Endodermal cell (in vitro differentiated cells): ENCODE results near the gene WDR43. TPM values are rescaled to one million over a fixed set of nuclear protein-coding genes. Genes with fewer than 3 reads are reported as not detected.

Experiments used
- DNase-seq: peaks from one replicate; pipeline ENCODE4 v3.0.0-alpha.2; 2017
- H3K27ac ChIP-seq: 2 replicates; pipeline ENCODE4 v1.5.1; 2013; ENCODE audit warnings: mild to moderate bottlenecking, low read depth, low read length, moderate library complexity
- H3K27me3 ChIP-seq: 2 replicates; pipeline ENCODE4 v1.6.1; 2013; ENCODE audit warnings: mild to moderate bottlenecking, low read length, moderate library complexity; ENCODE audit not compliant: insufficient read depth, control insufficient read depth, poor library complexity, severe bottlenecking
- H3K36me3 ChIP-seq: 2 replicates; pipeline ENCODE4 v1.7.0; 2013; ENCODE audit warnings: mild to moderate bottlenecking, low read length, moderate library complexity; ENCODE audit not compliant: control insufficient read depth, insufficient read depth
- H3K4me1 ChIP-seq: one replicate; pipeline ENCODE4 v1.7.0; 2013; ENCODE audit warnings: low read length; ENCODE audit not compliant: control insufficient read depth, insufficient read depth
- H3K4me3 ChIP-seq: 2 replicates; pipeline ENCODE4 v1.5.1; 2013; ENCODE audit warnings: mild to moderate bottlenecking, low read length, moderate library complexity
- H3K9ac ChIP-seq: 2 replicates; pipeline ENCODE4 v1.6.1; 2013; ENCODE audit warnings: mild to moderate bottlenecking, low read length, moderate library complexity; ENCODE audit not compliant: poor library complexity, severe bottlenecking; ENCODE audit errors: extremely low read depth
- H3K9me3 ChIP-seq: 2 replicates; pipeline ENCODE4 v1.6.1; 2013; ENCODE audit warnings: mild to moderate bottlenecking, low read length, moderate library complexity; ENCODE audit not compliant: control insufficient read depth
- H3K27ac Mint-ChIP-seq: 2 replicates; pipeline ENCODE4 v1.8.0; 2020; ENCODE audit warnings: mixed read lengths
- H3K27me3 Mint-ChIP-seq: 2 replicates; pipeline ENCODE4 v1.8.0; 2021; ENCODE audit warnings: mild to moderate bottlenecking, mixed read lengths; ENCODE audit not compliant: insufficient read depth
- H3K36me3 Mint-ChIP-seq: 2 replicates; pipeline ENCODE4 v1.8.0; 2020; ENCODE audit warnings: low read depth, mixed read lengths
- H3K4me1 Mint-ChIP-seq: 2 replicates; pipeline ENCODE4 v1.8.0; 2020; ENCODE audit warnings: mixed read lengths
- H3K4me3 Mint-ChIP-seq: 2 replicates; pipeline ENCODE4 v1.8.0; 2020; ENCODE audit warnings: mild to moderate bottlenecking, moderate library complexity, mixed read lengths
- H3K9me3 Mint-ChIP-seq: 2 replicates; pipeline ENCODE4 v1.8.0; 2020; ENCODE audit warnings: mild to moderate bottlenecking, mixed read lengths
- CTCF ChIP-seq: fragments of 200-600 bp; sonication (generic); conservative IDR thresholded peaks from 2 replicates; pipeline ENCODE4 v1.5.0; 2021; ENCODE audit warnings: antibody characterized with exemption, mild to moderate bottlenecking
- WGBS, 2 experiments: methylation state at CpG; one replicate each; pipeline versions ENCODE4 v1.1.5 to v1.1.7; 2013; ENCODE audit warnings: missing lambda C conversion rate in 2 of 2, mixed read lengths in 1 of 2; ENCODE audit not compliant: insufficient coverage in 1 of 2, insufficient read length in 1 of 2; 5-methylcytosine and 5-hydroxymethylcytosine counted together
- total RNA-seq, 2 donors: library from RNA; stranded (reverse); fragmentation: NEBNext Ultra II Directional in 1 of 2; extraction: Animal tissue kit (Norgen Biotek cat#: 25700) in 1 of 2; gene quantifications; 2 replicates in 1 of 2; 3 replicates in 1 of 2; pipeline ENCODE4 v1.2.1, GENCODE V29; 2021

The WDR43 gene
- total RNA-seq, 2 donors from 2014 or later = 64.3 to 77.7 TPM

DNA sequence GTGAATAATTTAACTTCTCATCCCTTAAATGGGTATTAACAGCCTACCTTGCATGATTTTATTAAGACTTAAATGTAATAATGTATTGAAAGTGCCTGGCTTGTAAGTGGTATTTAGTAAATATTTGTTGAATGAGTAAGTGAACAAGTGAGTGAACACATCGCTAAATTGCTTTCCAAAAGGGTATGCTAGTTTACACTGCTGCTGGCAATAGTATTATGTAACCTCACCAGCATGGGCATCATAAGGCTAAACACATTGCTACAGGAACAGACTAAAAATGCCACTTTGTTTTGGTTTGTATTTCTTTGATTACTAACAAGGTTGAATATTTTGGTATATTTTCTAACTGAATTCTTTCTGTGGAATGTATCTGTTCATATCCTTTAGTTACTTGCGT lies 9.8 kb downstream of the WDR43 start:
- no peak overlapping the region for H3K4me3 Mint-ChIP-seq
- no peaks in the 10 kb centered on the region for H3K27me3 Mint-ChIP-seq
- no peak for DNase-seq
- H3K36me3 Mint-ChIP-seq = peaks cover 57% of the 10 kb centered on the region
- no peaks in the 10 kb centered on the region for H3K9me3 Mint-ChIP-seq
- no peak overlapping the region for H3K27ac ChIP-seq
- WGBS, 2 experiments = 93 to 100% methylated on average over 1 to 2 of the region's 2 CpGs
- no peaks in the 10 kb centered on the region for H3K27me3 ChIP-seq
- H3K36me3 ChIP-seq = peaks cover 70% of the 10 kb centered on the region
- peaks cover 20% of the 10 kb centered on the region for H3K4me1 Mint-ChIP-seq
- H3K4me3 ChIP-seq = no peak overlapping the region
- no peaks in the 10 kb centered on the region for H3K4me1 ChIP-seq
- TF ChIP-seq CTCF = no peak
- H3K27ac Mint-ChIP-seq = peak overlapping the region; percentile 69
- H3K9ac ChIP-seq = no peak overlapping the region
- H3K9me3 ChIP-seq = no peaks in the 10 kb centered on the region

- Mint-ChIP-seq H3K36me3 (peaks cover 64% of the 10 kb centered on the region), H3K9me3 (no peaks in the 10 kb centered on the region), H3K27me3 (no peaks in the 10 kb centered on the region), H3K4me1 (peaks cover 19% of the 10 kb centered on the region), H3K27ac (peak overlapping the region; percentile 34), H3K4me3 (no peak overlapping the region)
- 60 to 82% methylated on average over 1 to 2 of the region's 2 CpGs for WGBS, 2 experiments
- peak; percentile 46 for DNase-seq
- no peak for TF ChIP-seq CTCF
- no peaks in the 10 kb centered on the region for H3K4me1 ChIP-seq
- H3K4me3 ChIP-seq = no peak overlapping the region
- no peaks in the 10 kb centered on the region for H3K9me3 ChIP-seq
- H3K9ac ChIP-seq = no peak overlapping the region
- H3K27me3 ChIP-seq = no peaks in the 10 kb centered on the region
- peaks cover 77% of the 10 kb centered on the region for H3K36me3 ChIP-seq
- H3K27ac ChIP-seq = no peak overlapping the region
Observed at GRCh38 chr2:28904802-28905457, 10.5 kb downstream of the WDR43 start.

- Histone ChIP-seq H3K9ac (no peak overlapping the region), H3K9me3 (no peaks in the 10 kb centered on the region), H3K4me3 (no peak overlapping the region), H3K4me1 (no peaks in the 10 kb centered on the region), H3K27ac (no peak overlapping the region), H3K36me3 (peaks cover 81% of the 10 kb centered on the region), H3K27me3 (no peaks in the 10 kb centered on the region)
- peak overlapping the region; percentile 34 for H3K27ac Mint-ChIP-seq
- H3K9me3 Mint-ChIP-seq = no peaks in the 10 kb centered on the region
- H3K27me3 Mint-ChIP-seq = no peaks in the 10 kb centered on the region
- no peak overlapping the region for H3K4me3 Mint-ChIP-seq
- peaks cover 68% of the 10 kb centered on the region for H3K36me3 Mint-ChIP-seq
- TF ChIP-seq CTCF = no peak
- H3K4me1 Mint-ChIP-seq = peaks cover 19% of the 10 kb centered on the region
- 91% methylated on average over 3 of the region's 3 CpGs; no CpG with 5 or more reads in 1 of the 2 experiments for WGBS, 2 experiments
- DNase-seq = no peak
Observed at GRCh38 chr2:28905533-28905932, 11.1 kb downstream of the WDR43 start.
